Adipocyte (in vitro differentiated cells): Measurements from ENCODE around the gene UTS2R.
A peak's percentile ranks its signal among the peaks of the same experiment; 100 is the strongest.

Experiments
- DNase-seq: peaks from one replicate; pipeline ENCODE4 v3.0.0-alpha.2; 2015; ENCODE audit warnings: low read depth
- H3K27me3 ChIP-seq: replicated peaks from 2 replicates; pipeline ENCODE4 v1.7.0; 2013; ENCODE audit warnings: mild to moderate bottlenecking, low read length, moderate library complexity; ENCODE audit not compliant: control insufficient read depth, insufficient read depth
- H3K36me3 ChIP-seq: 2 replicates; pipeline ENCODE4 v1.7.0; 2013; ENCODE audit warnings: low read length, mild to moderate bottlenecking, moderate library complexity; ENCODE audit not compliant: control insufficient read depth, insufficient read depth, severe bottlenecking
- H3K4me1 ChIP-seq: 2 replicates; pipeline ENCODE4 v1.7.0; 2013; ENCODE audit warnings: mild to moderate bottlenecking, low read length, moderate library complexity; ENCODE audit not compliant: control insufficient read depth, insufficient read depth
- H3K4me3 ChIP-seq: 2 replicates; pipeline ENCODE4 v1.7.0; 2013; ENCODE audit warnings: mild to moderate bottlenecking, low read length, moderate library complexity
- H3K9ac ChIP-seq: 2 replicates; pipeline ENCODE4 v1.7.0; 2013; ENCODE audit warnings: mild to moderate bottlenecking, low read length, moderate library complexity
- H3K9me3 ChIP-seq: 2 replicates; pipeline ENCODE4 v1.7.0; 2013; ENCODE audit warnings: mild to moderate bottlenecking, low read length, moderate library complexity; ENCODE audit not compliant: control insufficient read depth

UTS2R gene

GRCh38 chr17:82424001-82424862 lies 52.7 kb downstream of the UTS2R start:
- Histone ChIP-seq H3K4me1 (peaks cover 20% of the 10 kb centered on the region), H3K36me3 (no peaks in the 10 kb centered on the region), H3K27me3 (no peaks in the 10 kb centered on the region), H3K9me3 (peaks cover 4% of the 10 kb centered on the region), H3K9ac (peak overlapping the region; percentile 73), H3K4me3 (peak overlapping the region; percentile 71)
- peak; percentile 57 for DNase-seq

- peak overlapping the region; percentile 71 for H3K4me3 ChIP-seq
- no peaks in the 10 kb centered on the region for H3K36me3 ChIP-seq
- H3K27me3 ChIP-seq, result no peaks in the 10 kb centered on the region
- H3K4me1 ChIP-seq, result peaks cover 15% of the 10 kb centered on the region
- no peak for DNase-seq
- peaks cover 4% of the 10 kb centered on the region for H3K9me3 ChIP-seq
- H3K9ac ChIP-seq, result peak overlapping the region; percentile 73
Observed at GRCh38 chr17:82424863-82425159, 53.2 kb downstream of the UTS2R start.
